ENCODE measurements around the gene RHBG.
A peak's percentile ranks its signal among the peaks of the same experiment; 100 is the strongest.
"Not testable (repeated sequence)": the region's sequence is repeated elsewhere in the genome, so short reads cannot be mapped to it uniquely, and the experiment has no call there.

RHBG gene, protein sequence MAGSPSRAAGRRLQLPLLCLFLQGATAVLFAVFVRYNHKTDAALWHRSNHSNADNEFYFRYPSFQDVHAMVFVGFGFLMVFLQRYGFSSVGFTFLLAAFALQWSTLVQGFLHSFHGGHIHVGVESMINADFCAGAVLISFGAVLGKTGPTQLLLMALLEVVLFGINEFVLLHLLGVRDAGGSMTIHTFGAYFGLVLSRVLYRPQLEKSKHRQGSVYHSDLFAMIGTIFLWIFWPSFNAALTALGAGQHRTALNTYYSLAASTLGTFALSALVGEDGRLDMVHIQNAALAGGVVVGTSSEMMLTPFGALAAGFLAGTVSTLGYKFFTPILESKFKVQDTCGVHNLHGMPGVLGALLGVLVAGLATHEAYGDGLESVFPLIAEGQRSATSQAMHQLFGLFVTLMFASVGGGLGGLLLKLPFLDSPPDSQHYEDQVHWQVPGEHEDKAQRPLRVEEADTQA
- 0 reads per million in 2 donors for total RNA-seq

DNA sequence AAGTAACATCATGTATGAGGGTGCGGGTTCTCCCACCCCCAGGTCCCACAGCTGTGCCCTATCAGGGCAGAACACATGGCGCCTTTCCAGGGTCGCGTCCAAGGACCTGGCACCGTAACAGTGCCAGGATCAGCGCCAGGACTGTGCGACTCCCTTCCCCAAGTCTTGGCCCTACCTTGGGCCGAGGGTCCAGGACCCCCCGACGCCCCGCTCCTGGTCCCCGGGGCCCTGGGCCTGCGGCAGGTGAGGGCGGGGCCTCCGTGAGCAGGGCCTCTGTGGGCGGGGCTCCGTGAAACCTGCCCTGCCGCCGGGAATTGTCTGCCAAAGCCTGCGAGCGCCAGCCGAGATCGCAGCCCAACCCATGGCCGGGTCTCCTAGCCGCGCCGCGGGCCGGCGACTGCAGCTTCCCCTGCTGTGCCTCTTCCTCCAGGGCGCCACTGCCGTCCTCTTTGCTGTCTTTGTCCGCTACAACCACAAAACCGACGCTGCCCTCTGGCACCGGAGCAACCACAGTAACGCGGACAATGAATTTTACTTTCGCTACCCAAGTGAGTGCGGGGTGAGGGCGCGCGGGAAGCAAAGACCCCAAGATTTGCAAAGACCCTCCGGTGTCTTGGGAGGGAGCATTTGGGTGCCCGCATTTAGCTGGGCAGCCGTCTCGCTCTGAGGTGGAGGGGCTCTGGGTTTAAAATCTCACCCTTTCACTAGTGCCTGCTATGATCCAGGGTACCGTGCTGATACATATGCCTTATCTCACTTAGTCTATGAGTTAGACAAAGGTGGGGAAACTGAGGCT, at the start of gene RHBG:
Gene RHBG (plus strand): TSS at position 323 of the 796 bp plus-strand sequence. CDS start 39 bp downstream, at position 362.
- DNase-seq = no peak

DNA sequence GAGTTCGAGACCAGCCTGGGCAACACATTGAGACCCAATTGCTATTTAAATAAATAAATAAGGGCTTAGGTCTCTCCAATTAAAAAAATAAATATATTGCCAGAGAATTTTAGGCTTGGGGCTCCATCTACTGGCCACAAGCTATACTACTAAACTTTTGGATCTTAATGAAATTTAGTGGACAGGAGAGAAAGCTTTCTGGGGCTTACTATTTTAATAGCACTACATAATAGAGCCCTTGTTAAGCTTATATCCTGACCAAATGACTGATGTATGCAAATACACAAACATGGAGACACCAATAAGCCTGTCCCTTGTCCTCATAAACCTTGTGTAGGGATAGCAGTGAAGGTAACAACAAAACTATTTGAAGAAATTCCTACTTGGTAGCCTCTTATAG, 49.3 kb upstream of the RHBG start:
- DNase-seq = no peak

DNA sequence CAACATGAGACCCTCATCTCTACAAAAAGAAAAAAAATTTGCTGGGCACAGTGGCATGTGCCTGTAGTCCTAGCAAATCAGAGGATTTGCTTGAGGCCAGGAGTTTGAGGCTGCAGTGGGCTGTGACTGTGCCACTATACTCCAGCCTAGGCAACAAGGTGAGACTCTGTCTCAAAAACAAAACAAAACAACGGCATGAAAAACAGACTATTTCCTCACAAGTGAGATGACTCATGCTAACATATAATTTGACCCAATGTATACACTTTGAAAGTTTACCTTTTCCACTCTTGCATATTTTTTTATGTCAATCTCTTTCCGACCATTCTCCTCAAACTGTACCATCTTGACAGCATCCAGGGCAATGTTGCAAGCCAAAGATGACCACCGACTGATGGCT, 48.5 kb upstream of the RHBG start:
- DNase-seq = no peak

DNA sequence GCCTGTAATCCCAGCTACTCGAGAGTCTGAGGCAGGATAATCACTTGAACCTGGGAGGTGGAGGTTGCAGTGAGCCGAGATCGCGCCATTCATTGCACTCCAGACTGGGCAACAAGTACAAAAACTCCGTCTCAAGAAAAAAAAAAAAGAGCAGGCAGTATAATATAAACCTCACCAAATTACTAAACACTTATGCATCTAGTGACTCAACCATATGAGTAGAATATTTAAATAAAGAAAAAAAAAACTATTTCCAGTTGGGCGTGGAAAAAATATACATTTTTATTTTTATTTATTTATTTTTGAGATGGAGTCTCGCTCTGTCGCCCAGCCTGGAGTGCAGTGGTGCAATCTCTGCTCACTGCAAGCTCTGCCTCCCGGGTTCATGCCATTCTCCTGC, 45.8 kb upstream of the RHBG start:
- DNase-seq = not testable (repeated sequence)

DNA sequence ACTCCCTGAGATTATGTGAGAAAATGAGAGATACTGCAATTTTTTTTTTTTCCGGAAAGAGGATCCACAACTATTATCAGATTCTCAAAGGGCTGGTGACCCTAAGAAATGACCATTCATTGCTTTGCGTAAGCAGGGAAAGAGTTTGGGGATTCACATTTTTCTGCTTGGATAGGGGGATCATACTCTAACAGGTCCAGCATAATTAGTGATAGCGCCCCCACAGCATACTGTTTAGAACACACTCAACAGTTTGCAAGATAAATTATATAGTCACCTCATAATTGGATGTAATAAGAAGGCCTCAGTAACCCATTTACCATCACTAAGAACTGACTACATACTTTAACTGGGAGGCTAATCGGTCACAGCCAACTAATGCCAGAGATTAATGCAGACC, 32.8 kb upstream of the RHBG start:
- no peak for DNase-seq

DNA sequence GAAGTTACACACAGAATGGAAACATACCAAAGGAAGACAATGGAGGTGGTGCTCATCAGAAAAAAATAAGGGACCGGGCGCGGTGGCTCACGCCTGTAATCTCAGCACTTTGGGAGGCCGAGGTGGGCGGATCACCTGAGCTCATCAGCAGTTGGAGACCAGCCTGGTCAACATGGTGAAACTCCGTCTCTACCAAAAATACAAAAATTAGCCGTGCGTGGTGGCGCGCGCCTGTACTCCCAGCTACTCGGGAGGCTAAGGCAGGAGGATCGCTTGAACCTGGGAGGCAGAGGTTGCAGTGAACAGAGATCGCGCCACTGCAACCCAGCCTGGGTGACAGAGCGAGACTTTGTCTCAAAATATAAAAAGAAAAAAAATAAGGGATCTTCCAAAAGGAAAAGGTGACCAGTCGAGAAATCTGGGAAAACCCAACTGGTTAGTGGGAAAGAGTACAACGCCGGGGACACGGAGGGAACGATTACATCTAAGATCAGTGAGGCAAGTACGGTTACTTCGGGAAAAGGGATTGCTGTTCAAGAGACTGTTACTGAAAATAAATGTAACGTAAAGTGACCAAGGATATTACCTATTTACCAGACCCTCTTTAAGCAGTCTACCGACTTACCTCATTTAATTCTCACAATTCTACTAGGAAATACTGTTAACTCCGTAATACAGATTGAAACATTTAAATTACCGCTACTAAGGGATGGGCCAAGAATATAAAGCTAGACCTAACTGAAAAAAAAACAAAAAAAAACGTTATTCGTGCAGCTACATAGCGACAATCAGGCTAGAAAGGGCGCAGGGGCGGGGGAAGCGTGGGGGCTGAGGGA, 31.7 kb upstream of the RHBG start:
- DNase-seq = no peak

DNA sequence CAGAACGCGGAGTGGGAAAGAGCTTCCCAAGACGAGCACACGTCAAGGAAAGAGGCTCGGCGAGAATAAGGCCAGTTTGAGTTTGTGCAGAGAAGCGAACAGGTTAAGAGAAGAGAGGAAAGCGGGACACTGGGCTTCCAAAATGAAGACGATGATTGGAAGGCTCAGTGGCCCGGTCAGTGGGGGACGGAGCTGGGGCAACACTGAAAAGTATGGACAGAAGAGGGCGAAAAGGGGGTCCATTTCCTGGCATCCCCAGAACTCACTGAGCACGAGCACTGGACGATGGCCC, 31.2 kb upstream of the RHBG start:
- DNase-seq = peak; percentile 3

DNA sequence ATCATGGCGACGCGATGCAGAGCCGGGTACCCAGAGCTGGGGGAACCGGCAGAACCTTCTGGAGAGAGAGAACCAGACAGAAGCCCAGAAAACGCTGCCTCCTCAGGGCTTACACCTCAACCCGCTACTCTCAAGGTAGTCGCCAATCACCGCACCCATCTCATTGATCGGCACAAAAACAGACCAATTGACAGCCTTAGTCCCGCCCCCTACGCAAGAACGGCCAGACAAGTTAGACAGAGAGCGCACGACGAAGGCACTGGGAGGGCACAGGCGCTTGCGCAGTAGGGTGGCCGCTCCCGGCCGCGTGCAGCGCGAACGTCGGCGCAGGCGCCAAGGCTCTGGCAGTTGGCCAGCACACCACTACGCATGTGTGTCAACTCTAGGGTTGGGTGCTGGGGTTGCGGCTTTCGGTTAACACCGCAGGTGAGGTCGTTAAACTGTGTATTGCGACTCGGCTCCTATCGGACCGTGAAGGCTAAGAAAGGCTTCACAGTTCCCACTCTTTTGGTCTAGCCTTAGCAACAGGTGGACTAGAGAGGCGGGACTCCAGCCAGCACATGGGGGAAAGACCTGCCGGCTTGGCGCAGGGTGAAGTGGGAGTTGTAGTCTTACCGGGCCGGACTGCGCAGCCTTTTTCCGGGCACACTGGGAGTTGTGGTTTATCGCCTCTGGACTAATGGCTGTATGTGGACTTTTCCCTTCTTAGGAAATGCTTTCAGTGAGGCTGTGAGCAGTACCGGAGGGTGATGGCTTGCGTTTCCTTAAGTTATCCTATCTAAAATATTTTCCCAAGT, 30.6 kb upstream of the RHBG start, which contains the start of the genes CCT3 and TSACC:
Gene CCT3 (minus strand): TSS at position 113 of the 797 bp plus-strand sequence. CDS start 108 bp downstream, at position 5.
Gene TSACC (plus strand): TSS at position 347 of the 797 bp plus-strand sequence. CDS start 1,232 bp downstream, outside the sequence.
- peak; percentile 98 for DNase-seq

DNA sequence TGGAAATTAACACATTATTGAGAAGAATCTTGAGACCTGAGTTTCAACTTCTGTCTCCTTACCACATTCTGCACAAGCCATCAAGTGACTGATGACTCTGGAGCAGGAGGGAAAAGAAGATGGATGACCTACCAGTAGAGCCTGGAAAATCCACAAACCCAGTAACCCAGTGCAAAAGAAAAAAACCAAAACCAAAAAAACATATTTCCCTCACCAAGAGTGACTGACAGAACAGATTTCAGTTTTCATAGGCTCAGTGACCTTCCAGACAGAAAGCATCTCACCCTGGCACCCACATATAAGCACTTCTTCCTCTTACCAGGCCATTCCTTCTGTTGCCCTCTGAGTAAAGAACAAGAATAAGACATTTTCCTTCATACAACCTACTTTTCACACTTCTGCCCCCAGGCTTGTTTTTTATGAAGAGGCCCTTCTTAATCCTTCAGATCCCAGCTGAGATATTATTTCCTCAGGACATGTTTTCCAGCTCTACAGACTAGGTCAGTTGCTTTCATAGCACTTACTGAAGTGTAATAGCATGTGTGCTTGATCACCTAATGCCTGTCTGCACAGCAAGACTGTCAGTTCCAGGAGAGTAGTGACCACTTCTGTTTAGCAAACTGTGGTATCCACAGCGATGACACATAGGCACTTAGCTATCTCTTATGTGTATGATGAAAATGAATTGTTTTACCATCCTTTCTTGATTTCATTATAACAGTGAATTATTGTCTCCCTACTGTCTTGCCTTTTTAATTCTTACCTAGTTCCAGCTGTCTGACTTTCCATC, 26.6 kb upstream of the RHBG start:
- no peak for DNase-seq

DNA sequence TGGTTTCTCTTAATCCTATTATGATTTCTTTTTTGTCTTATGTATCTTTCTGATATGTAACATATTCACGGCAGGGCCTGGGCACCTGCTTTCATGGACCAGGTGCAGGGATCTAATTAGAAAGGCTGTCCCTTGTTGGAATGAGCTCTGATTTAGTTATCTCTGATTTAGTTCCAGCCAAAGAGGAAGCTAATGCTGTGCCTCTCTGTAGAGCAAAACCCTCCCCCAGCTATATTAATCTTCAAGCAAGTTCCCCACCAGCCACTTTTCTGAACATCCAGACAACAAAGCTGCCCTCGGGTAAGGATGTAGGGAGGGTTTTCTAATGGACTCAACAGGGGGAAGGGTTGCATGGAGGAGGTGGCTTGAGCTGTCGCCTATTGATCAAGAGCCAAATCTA, 24.6 kb upstream of the RHBG start:
- DNase-seq = no peak

DNA sequence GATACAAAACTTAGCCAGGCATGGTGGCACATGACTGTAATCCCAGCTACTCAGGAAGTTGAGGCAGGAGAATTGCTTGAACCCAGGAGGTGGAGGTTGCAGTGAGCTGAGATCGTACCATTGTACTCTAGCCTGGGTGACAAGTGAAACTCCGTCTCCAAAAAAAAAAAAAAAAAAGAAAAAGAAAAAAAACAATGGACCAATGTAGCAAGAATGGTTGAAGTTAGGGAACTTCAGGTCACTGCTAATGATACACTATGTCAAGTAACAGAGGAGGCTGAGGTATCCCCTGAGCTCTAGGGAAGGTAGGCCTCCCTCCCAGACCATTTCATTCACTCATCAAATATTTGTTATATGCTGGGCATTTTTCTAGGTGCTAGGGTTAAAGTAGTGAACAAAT, 23.0 kb upstream of the RHBG start:
- not testable (repeated sequence) for DNase-seq

DNA sequence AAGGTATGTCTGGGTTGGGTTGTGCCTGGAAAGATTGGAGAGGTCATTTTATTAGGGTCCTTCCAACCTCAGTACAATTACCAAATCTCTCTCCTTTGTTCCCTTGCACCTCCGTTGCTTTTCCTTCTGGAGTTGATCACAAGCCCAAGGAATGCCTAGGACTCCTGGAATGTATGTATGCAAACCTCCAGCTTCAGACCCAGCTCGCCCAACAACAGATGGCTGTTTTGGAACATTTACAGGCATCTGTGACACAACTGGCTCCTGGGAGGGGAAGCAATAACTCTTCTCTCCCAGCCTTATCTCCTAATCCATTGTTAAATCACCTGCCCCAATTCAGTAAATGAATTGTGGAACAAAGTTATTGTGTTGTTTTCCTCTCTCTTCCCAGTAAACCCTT, 22.4 kb upstream of the RHBG start:
- DNase-seq = no peak

DNA sequence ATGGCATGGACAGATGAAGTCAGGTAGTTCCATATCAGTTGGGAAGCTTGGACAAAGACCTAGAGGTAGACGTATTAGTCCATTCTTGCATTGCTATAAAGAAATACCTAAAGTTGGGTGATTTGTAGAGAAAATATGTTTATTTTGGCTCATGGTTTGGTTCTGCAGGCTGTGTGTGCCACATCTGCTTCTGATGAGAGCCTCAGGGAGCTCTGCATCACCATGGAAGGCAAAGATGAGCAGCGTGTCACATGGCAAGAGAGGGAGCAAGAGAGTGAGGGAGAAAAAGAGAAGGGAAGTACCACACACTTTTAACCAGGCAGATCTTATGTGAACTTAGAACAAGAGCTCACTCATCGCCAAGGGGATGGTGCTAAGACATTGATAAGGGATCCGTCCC, 21.7 kb upstream of the RHBG start:
- no peak for DNase-seq

DNA sequence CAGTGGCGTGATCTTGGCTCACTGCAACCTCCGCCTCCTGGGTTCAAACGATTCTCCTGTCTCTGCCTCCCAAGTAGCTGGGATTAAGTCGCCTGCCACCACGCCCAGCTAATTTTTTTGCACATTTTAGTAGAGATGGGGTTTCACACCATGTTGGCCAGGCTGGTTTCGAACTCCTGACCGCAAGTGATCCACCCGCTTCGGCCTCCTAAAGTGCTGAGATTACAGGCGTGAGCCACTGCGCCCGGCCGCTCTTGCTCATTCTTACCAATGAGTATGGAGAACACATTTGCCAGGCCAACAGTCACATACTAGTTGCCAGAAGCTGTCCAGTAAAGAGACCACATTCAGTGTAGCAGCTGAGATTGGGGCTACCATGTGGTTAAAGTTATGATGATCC, 16.5 kb upstream of the RHBG start:
- not testable (repeated sequence) for DNase-seq

DNA sequence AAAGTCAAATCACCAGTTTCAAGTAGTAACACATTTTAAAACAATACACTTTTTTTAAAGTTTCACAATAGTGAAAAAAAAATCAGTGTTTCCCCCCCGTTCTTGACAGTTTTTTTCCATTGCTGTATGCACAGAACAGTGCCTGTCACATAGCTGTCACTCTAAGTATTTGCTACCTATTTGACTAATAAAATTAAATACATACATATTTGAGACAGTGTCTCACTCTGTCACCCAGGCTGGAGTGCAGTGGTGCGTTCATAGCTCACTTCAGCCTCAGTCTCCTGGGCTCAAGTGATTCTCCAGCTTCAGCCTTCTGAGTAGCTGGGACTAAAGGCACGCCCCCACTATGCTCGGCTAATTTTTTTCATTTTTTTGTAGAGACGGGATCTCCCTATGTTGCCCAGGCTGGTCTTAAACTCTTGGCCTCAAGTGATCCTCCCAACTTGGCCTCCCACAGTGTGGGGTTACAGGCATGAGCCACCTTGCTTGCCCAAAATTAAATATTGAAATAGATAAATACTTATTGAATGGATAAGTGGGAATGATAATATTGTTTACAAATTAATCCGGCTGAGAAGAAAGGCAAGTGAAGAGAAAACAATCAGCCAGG, 12.6 kb upstream of the RHBG start:
- DNase-seq = no peak

DNA sequence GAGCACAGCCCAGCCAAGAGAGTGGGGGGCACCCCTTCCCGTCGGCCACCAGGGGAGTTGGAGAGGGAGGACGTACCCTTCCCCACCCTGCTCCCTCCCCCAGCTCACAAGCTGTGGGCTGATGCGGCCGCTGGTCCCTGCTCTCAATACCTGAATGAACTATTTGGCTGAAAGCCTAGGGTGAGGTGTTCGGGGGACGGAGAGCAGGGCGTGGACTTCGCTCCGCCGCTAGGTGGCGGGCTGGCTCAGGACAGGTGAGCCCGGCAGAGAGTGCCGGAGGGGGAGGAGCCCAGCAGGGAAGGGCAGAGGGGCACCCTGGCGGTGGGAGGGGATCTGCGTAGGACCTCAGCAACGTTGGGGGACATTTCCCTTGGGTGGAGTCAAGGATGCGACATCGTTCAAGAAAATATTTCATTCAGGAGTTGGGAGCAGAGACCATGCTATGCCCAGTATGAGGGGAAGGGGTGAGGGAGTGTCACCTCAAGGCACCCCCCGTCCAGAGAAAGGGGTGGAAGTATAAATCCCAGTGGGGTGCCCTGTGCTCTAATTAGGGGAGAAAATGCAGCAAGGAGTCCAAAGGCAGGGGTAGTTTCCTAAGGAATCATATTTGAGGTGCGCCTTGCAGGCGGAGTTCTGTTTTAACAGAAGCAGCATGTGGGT, 12.0 kb upstream of the RHBG start:
- DNase-seq = peak; percentile 39

DNA sequence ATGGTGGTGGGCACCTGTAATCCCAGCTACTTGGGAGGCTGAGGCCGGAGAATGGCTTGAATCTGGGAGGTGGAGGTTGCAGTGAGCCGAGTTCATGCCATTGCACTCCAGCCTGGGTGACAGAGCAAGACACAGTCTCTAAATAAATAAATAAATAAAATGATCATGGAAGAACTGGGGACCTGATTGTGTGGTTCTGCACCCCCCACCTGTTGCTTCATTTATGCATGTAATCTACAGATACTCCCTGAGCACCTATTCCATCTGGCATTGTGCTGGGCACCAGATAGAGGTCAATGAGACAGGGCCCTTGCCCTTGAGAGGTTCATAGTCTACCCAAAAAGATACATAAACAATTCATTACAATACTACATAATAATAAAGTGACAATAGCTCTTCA, 11.0 kb upstream of the RHBG start:
- DNase-seq = no peak

DNA sequence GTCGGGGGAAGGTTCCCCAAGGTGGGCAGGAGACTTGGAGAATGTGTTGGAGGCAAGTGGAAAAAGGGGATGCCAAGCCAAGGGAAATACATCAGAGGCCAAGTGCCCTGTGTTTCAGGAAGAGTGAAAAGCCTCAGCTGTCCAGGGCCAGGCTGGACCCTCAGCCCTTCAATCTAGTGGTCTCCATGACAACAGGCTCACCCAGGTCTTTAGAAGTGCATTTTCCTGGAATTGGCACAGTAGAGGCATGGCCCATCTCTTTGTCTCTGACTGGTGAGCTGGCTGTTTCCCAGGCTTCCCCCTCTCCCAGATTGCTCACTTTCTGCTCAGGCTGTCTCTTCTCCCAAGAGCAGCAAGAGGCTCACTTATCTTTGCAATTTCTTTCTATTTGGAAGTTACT, 10.4 kb upstream of the RHBG start:
- DNase-seq = no peak

DNA sequence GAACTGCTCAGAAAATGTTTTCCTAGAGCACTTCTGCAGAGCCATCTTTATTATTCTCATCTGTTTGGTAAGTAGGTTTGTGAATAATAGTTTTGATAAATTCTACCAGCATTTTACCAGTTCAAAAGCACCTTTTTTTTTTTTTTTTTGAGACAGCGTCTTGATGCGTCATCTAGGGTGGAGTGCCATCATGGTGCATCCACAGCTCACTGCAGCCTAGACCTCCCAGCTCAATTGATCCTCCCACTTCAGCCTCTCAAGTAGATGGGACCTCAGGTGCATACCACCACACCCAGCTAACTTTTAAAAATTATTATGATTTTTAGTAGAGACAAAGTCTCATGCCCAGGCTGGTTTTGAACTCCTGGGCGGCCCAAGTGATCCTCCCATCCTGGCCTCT, 9.8 kb upstream of the RHBG start:
- DNase-seq = no peak

DNA sequence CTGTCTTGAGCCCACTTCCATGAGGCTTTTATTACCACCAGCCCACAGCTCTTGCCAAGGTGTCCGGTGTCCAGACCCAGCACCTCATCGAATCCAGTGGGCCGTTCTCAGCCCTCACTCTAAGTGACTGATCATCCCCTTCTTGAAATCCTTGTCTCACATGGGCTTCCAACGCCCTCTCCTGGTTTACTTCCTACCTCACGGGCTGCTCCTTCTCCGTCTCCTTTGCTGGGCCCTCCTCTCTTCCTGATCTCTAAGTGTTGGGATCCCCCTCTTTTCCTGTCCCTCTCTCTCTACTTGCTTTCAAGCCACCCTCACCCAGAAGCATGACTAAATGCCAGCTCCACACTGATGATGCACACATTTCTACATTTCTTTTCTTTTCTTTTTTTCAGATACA, 9.0 kb upstream of the RHBG start:
- DNase-seq = no peak
